ENCODE data around the gene TMEM120A. TPM values are rescaled to one million over a fixed set of nuclear protein-coding genes. Genes with fewer than 3 reads are reported as not detected.
A peak's percentile ranks its signal among the peaks of the same experiment; 100 is the strongest.

Gene TMEM120A
- total and polyA plus RNA-seq, 10 of the 15 experiments (the other 5 are each of a cell fraction or from before 2014, with no cell fraction given): 0.43 to 86.6 (median 18.5) TPM

GRCh38 chr7:75955331-75955955, 39.0 kb downstream of the TMEM120A start:
- ChIA-PET CTCF (no interaction called here), POLR2A (no interaction called here), RAD21 (ENCODE audit: unreplicated experiment) (no interaction called here), SMC1A (ENCODE audit: uncharacterized antibody, unreplicated experiment) (no interaction called here)
- no peaks in the 10 kb centered on the region for H3K79me2 ChIP-seq (ENCODE audit: control insufficient read depth, insufficient read depth, low read length)
- H3K4me1 ChIP-seq (ENCODE audit: control insufficient read depth, insufficient read depth, low read length): no peaks in the 10 kb centered on the region
- no peak overlapping the region for H3K9ac ChIP-seq (ENCODE audit: control insufficient read depth, insufficient read depth, low read length)
- FAIRE-seq (no peak), ATAC-seq (no peak), DNase-seq (ENCODE audit: low read depth, low spot score) (no peak)
- no peak overlapping the region for H2AFZ ChIP-seq (ENCODE audit: control insufficient read depth, low read depth, low read length)
- 95% methylated on average over 12 of the region's 12 CpGs for WGBS (ENCODE audit: insufficient coverage, insufficient replicate concordance, low lambda C conversion rate, missing lambda C conversion rate)
- no peak overlapping the region for H3K4me2 ChIP-seq (ENCODE audit: control insufficient read depth, insufficient read depth)
- H3K4me3 ChIP-seq: no peak overlapping the region
- H3K9me3 ChIP-seq (replicated peaks; ENCODE audit: control insufficient read depth, insufficient read depth, low read length): no peaks in the 10 kb centered on the region
- in situ Hi-C loops (cut with MboI) (no loop called here), intact Hi-C loops (cut with micrococcal nuclease; ENCODE audit: unreplicated experiment) (no loop called here)
- H3K27ac ChIP-seq (ENCODE audit: control insufficient read depth, insufficient read depth): no peak overlapping the region
- no peaks in the 10 kb centered on the region for H3K27me3 ChIP-seq (replicated peaks in 1 of 2; ENCODE audit: control insufficient read depth in 2 of 2, insufficient read depth in 2 of 2, low read length in 1 of 2)
- peaks cover 4 to 6% of the 10 kb centered on the region in 2 experiments; a peak in 3 of 4 replicates for H3K36me3 ChIP-seq (ENCODE audit: control insufficient read depth in 2 of 2, insufficient read depth in 2 of 2, low read length in 1 of 2)
- TSS peak; percentile 49 for BruUV-seq (replicated peaks)
- H4K20me1 ChIP-seq (ENCODE audit: control insufficient read depth, insufficient read depth): no peaks in the 10 kb centered on the region
- TF ChIP-seq, protein P1, sequence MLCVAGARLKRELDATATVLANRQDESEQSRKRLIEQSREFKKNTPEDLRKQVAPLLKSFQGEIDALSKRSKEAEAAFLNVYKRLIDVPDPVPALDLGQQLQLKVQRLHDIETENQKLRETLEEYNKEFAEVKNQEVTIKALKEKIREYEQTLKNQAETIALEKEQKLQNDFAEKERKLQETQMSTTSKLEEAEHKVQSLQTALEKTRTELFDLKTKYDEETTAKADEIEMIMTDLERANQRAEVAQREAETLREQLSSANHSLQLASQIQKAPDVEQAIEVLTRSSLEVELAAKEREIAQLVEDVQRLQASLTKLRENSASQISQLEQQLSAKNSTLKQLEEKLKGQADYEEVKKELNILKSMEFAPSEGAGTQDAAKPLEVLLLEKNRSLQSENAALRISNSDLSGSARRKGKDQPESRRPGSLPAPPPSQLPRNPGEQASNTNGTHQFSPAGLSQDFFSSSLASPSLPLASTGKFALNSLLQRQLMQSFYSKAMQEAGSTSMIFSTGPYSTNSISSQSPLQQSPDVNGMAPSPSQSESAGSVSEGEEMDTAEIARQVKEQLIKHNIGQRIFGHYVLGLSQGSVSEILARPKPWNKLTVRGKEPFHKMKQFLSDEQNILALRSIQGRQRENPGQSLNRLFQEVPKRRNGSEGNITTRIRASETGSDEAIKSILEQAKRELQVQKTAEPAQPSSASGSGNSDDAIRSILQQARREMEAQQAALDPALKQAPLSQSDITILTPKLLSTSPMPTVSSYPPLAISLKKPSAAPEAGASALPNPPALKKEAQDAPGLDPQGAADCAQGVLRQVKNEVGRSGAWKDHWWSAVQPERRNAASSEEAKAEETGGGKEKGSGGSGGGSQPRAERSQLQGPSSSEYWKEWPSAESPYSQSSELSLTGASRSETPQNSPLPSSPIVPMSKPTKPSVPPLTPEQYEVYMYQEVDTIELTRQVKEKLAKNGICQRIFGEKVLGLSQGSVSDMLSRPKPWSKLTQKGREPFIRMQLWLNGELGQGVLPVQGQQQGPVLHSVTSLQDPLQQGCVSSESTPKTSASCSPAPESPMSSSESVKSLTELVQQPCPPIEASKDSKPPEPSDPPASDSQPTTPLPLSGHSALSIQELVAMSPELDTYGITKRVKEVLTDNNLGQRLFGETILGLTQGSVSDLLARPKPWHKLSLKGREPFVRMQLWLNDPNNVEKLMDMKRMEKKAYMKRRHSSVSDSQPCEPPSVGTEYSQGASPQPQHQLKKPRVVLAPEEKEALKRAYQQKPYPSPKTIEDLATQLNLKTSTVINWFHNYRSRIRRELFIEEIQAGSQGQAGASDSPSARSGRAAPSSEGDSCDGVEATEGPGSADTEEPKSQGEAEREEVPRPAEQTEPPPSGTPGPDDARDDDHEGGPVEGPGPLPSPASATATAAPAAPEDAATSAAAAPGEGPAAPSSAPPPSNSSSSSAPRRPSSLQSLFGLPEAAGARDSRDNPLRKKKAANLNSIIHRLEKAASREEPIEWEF (IDR thresholded peaks at IDR 0.05; ENCODE audit: insufficient replicate concordance, low read depth, low read length): no peak
- TF ChIP-seq MEF2A (IDR thresholded peaks at IDR 0.05; ENCODE audit: insufficient read depth, low read depth, low read length): no peak
- TF ChIP-seq ZNF687 (IDR thresholded peaks at IDR 0.05): no peak
- TF ChIP-seq MYB (IDR thresholded peaks at IDR 0.05; ENCODE audit: borderline replicate concordance, low read depth, low read length): no peak
- TF ChIP-seq ZBED1 (IDR thresholded peaks at IDR 0.05; ENCODE audit: borderline replicate concordance): no peak
- TF ChIP-seq CTCF (IDR thresholded peaks at IDR 0.05 in 2 of 3, conservative IDR thresholded peaks at IDR 0.05 in 1 of 3; ENCODE audit: control insufficient read depth in 2 of 3, extremely low read depth in 1 of 3, insufficient read depth in 1 of 3, low read depth in 3 of 3, low read length in 3 of 3): no peak
- no peak for TF ChIP-seq CHD1 (IDR thresholded peaks at IDR 0.05; ENCODE audit: low read depth, low read length)
- no peak for TF ChIP-seq TCF3 (IDR thresholded peaks at IDR 0.05; ENCODE audit: borderline replicate concordance, insufficient read depth, low read depth, low read length)
- no peak for TF ChIP-seq MYC (IDR thresholded peaks at IDR 0.05; ENCODE audit: insufficient read depth, insufficient read length, insufficient replicate concordance, low read length, severe bottlenecking)
- TF ChIP-seq RAD21 (IDR thresholded peaks at IDR 0.05; ENCODE audit: insufficient read depth, low read depth, low read length): no peak

Measured in GM12878 (cell line).